ENCODE results near the gene C6orf118. TPM values are rescaled to one million over a fixed set of nuclear protein-coding genes. Genes with fewer than 3 reads are reported as not detected.

The C6orf118 gene
- total RNA-seq, 2 experiments from 2014 or later = not detected

GRCh38 chr6:165298402-165298801 lies 11.0 kb downstream of the C6orf118 start:
- Mint-ChIP-seq H3K27ac (no peak overlapping the region), H3K36me3 (ENCODE audit: low read depth) (no peaks in the 10 kb centered on the region)
- intact Hi-C loops (cut with DNase I, micrococcal nuclease) = no loop called here

DNA sequence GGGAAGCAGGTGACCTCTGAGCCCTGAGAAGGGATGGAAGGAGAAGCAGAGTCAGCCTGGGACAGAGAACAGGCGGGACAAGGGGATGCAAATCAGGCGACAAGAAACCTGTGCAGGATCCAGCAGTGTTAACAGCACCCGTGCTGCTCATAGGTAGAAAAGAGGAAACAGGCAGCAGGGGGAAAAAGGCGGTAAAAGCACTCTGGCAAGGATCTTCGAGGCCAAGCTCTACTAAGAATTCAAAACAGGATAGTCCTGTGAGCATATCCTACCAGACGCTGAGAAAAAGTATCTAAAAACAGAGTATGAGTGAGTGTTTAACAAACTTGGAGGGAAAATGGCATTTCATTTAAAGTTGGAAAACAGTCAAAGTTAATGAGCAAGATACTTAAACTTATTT lies 16.7 kb downstream of the C6orf118 start:
- H3K27ac Mint-ChIP-seq = no peak overlapping the region
- CTCF ChIA-PET = no interaction called here
- intact Hi-C loops (cut with DNase I, micrococcal nuclease) = no loop called here
- POLR2A ChIA-PET = no interaction called here
- no peak overlapping the region for H3K4me3 Mint-ChIP-seq
- H3K36me3 Mint-ChIP-seq (ENCODE audit: low read depth) = no peaks in the 10 kb centered on the region
- DNase-seq = no peak
- no peaks in the 10 kb centered on the region for H3K4me1 Mint-ChIP-seq
- peaks cover 6% of the 10 kb centered on the region for H3K9me3 Mint-ChIP-seq (ENCODE audit: low read depth)
- no peak for ATAC-seq
- H3K27me3 Mint-ChIP-seq = no peaks in the 10 kb centered on the region

More at GRCh38 chr6:165298402-165298801, 11.0 kb downstream of the C6orf118 start:
- Mint-ChIP-seq H3K4me1 (no peaks in the 10 kb centered on the region), H3K4me3 (no peak overlapping the region), H3K9me3 (ENCODE audit: low read depth) (peaks cover 6% of the 10 kb centered on the region), H3K27me3 (no peaks in the 10 kb centered on the region)
- ChIA-PET POLR2A (no interaction called here), CTCF (no interaction called here)
- DNase-seq (no peak), ATAC-seq (no peak)

DNA sequence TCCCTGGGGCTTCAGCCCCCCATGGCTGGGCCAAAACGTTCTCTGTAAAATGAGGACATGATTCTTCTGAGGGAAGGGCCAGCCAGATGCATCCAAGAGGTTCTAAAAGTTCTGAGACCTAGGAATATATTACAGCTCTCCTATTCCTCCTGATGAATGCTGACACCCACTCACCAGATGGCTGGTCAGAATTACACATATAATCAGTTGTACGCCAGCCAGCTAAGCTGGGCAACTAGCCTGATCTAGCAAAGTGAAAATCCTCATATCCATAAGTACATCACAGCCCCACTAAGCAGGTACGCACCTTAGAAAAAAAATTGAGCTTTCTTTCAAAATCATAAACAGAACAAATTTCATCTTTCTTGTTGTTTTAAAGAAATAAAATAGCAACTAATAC lies 34.8 kb downstream of the C6orf118 start:
- intact Hi-C loops (cut with DNase I, micrococcal nuclease) = no loop called here
- Mint-ChIP-seq H3K4me1 (no peaks in the 10 kb centered on the region), H3K27ac (no peak overlapping the region), H3K27me3 (no peaks in the 10 kb centered on the region), H3K36me3 (ENCODE audit: low read depth) (no peaks in the 10 kb centered on the region), H3K4me3 (no peak overlapping the region), H3K9me3 (ENCODE audit: low read depth) (peaks cover 6% of the 10 kb centered on the region)
- no peak for DNase-seq
- POLR2A ChIA-PET = no interaction called here
- ATAC-seq = no peak
- CTCF ChIA-PET = no interaction called here

GRCh38 chr6:165272585-165272984 lies 36.8 kb downstream of the C6orf118 start:
- Mint-ChIP-seq H3K9me3 (ENCODE audit: low read depth) (peaks cover 3% of the 10 kb centered on the region), H3K36me3 (ENCODE audit: low read depth) (no peaks in the 10 kb centered on the region), H3K4me3 (no peak overlapping the region), H3K27me3 (no peaks in the 10 kb centered on the region), H3K4me1 (no peaks in the 10 kb centered on the region), H3K27ac (no peak overlapping the region)
- no peak for ATAC-seq
- no peak for DNase-seq
- intact Hi-C loops (cut with DNase I, micrococcal nuclease) = no loop called here
- ChIA-PET POLR2A (no interaction called here), CTCF (no interaction called here)

GRCh38 chr6:165268987-165269386 lies 40.4 kb downstream of the C6orf118 start:
- ATAC-seq = no peak
- no peak overlapping the region for H3K27ac Mint-ChIP-seq
- POLR2A ChIA-PET = no interaction called here
- DNase-seq = no peak
- CTCF ChIA-PET = no interaction called here
- no peaks in the 10 kb centered on the region for H3K27me3 Mint-ChIP-seq
- H3K36me3 Mint-ChIP-seq (ENCODE audit: low read depth) = no peaks in the 10 kb centered on the region
- H3K9me3 Mint-ChIP-seq (ENCODE audit: low read depth) = peaks cover 5% of the 10 kb centered on the region
- H3K4me1 Mint-ChIP-seq = no peaks in the 10 kb centered on the region
- intact Hi-C loops (cut with DNase I, micrococcal nuclease) = no loop called here
- H3K4me3 Mint-ChIP-seq = no peak overlapping the region

GRCh38 chr6:165266621-165267020 lies 42.8 kb downstream of the C6orf118 start:
- Mint-ChIP-seq H3K27ac (no peak overlapping the region), H3K4me1 (no peaks in the 10 kb centered on the region), H3K36me3 (ENCODE audit: low read depth) (no peaks in the 10 kb centered on the region), H3K4me3 (no peak overlapping the region), H3K9me3 (ENCODE audit: low read depth) (peaks cover 11% of the 10 kb centered on the region), H3K27me3 (no peaks in the 10 kb centered on the region)
- DNase-seq (no peak), ATAC-seq (no peak)
- ChIA-PET POLR2A (no interaction called here), CTCF (no interaction called here)
- intact Hi-C loops (cut with DNase I, micrococcal nuclease) = no loop called here

- Mint-ChIP-seq H3K9me3 (ENCODE audit: low read depth) (peaks cover 13% of the 10 kb centered on the region), H3K4me1 (no peaks in the 10 kb centered on the region)
- CTCF ChIA-PET = no interaction called here
Observed at GRCh38 chr6:165266191-165266590, 43.2 kb downstream of the C6orf118 start.

GRCh38 chr6:165260462-165260861 lies 48.9 kb downstream of the C6orf118 start:
- intact Hi-C loops (cut with DNase I, micrococcal nuclease) = no loop called here
- ATAC-seq (no peak), DNase-seq (no peak)
- CTCF ChIA-PET = no interaction called here
- peaks cover 26% of the 10 kb centered on the region for H3K9me3 Mint-ChIP-seq (ENCODE audit: low read depth)
- H3K27me3 Mint-ChIP-seq = no peaks in the 10 kb centered on the region
- H3K4me1 Mint-ChIP-seq = no peaks in the 10 kb centered on the region
- POLR2A ChIA-PET = no interaction called here
- no peaks in the 10 kb centered on the region for H3K36me3 Mint-ChIP-seq (ENCODE audit: low read depth)
- no peak overlapping the region for H3K27ac Mint-ChIP-seq
- H3K4me3 Mint-ChIP-seq = no peak overlapping the region

More at GRCh38 chr6:165266191-165266590, 43.2 kb downstream of the C6orf118 start:
- H3K36me3 Mint-ChIP-seq (ENCODE audit: low read depth) = no peaks in the 10 kb centered on the region
- POLR2A ChIA-PET = no interaction called here
- DNase-seq (no peak), ATAC-seq (no peak)
- no peaks in the 10 kb centered on the region for H3K27me3 Mint-ChIP-seq
- no peak overlapping the region for H3K27ac Mint-ChIP-seq
- intact Hi-C loops (cut with DNase I, micrococcal nuclease) = no loop called here
- H3K4me3 Mint-ChIP-seq = no peak overlapping the region

GRCh38 chr6:165249808-165250207 lies 59.6 kb downstream of the C6orf118 start:
- H3K4me3 Mint-ChIP-seq = no peak overlapping the region
- ChIA-PET POLR2A (no interaction called here), CTCF (no interaction called here)
- H3K36me3 Mint-ChIP-seq (ENCODE audit: low read depth) = no peaks in the 10 kb centered on the region
- no peak for ATAC-seq
- no peak for DNase-seq
- no peak overlapping the region for H3K27ac Mint-ChIP-seq
- no peaks in the 10 kb centered on the region for H3K27me3 Mint-ChIP-seq
- intact Hi-C loops (cut with DNase I, micrococcal nuclease) = no loop called here
- no peaks in the 10 kb centered on the region for H3K4me1 Mint-ChIP-seq
- H3K9me3 Mint-ChIP-seq (ENCODE audit: low read depth) = peaks cover 8% of the 10 kb centered on the region

DNA sequence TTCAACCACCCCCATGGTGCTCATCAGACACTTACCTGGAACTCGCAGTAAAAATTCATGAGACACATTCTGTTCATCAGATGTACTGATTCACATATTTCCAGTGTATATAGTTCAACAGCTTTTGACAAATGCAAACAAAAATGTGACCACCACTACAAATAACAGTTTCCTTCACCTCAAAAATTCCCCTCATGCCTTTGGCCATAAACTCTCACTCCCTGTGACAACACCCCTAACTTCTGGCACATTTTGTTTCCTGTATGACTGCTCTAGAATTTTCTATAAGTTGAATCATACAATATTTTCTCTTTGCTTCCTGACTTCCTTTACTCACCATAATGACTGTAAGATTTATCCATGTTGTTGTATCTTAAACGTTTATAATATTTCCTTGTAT lies 63.7 kb downstream of the C6orf118 start:
- intact Hi-C loops (cut with DNase I, micrococcal nuclease) = no loop called here
- POLR2A ChIA-PET = no interaction called here
- ATAC-seq (no peak), DNase-seq (no peak)
- Mint-ChIP-seq H3K9me3 (ENCODE audit: low read depth) (peaks cover 5% of the 10 kb centered on the region), H3K27me3 (no peaks in the 10 kb centered on the region), H3K4me3 (no peak overlapping the region), H3K4me1 (no peaks in the 10 kb centered on the region), H3K36me3 (ENCODE audit: low read depth) (no peaks in the 10 kb centered on the region), H3K27ac (no peak overlapping the region)
- CTCF ChIA-PET = no interaction called here

- DNase-seq = no peak
- ChIA-PET CTCF (no interaction called here), POLR2A (no interaction called here)
- H3K27me3 Mint-ChIP-seq = no peaks in the 10 kb centered on the region
- no peak overlapping the region for H3K4me3 Mint-ChIP-seq
- peaks cover 5% of the 10 kb centered on the region for H3K9me3 Mint-ChIP-seq (ENCODE audit: low read depth)
- H3K36me3 Mint-ChIP-seq (ENCODE audit: low read depth) = no peaks in the 10 kb centered on the region
- no peaks in the 10 kb centered on the region for H3K4me1 Mint-ChIP-seq
- ATAC-seq = no peak
- no peak overlapping the region for H3K27ac Mint-ChIP-seq
- intact Hi-C loops (cut with DNase I, micrococcal nuclease) = no loop called here
Observed at GRCh38 chr6:165245287-165245686, 64.1 kb downstream of the C6orf118 start.

GRCh38 chr6:165244524-165245247 lies 64.7 kb downstream of the C6orf118 start:
- Mint-ChIP-seq H3K4me1 (no peaks in the 10 kb centered on the region), H3K4me3 (no peak overlapping the region), H3K27ac (no peak overlapping the region), H3K9me3 (ENCODE audit: low read depth) (peaks cover 5% of the 10 kb centered on the region), H3K27me3 (no peaks in the 10 kb centered on the region), H3K36me3 (ENCODE audit: low read depth) (no peaks in the 10 kb centered on the region)
- intact Hi-C loops (cut with DNase I, micrococcal nuclease) = no loop called here
- CTCF ChIA-PET = no interaction called here
- POLR2A ChIA-PET = no interaction called here
- no peak for ATAC-seq
- DNase-seq = no peak

DNA sequence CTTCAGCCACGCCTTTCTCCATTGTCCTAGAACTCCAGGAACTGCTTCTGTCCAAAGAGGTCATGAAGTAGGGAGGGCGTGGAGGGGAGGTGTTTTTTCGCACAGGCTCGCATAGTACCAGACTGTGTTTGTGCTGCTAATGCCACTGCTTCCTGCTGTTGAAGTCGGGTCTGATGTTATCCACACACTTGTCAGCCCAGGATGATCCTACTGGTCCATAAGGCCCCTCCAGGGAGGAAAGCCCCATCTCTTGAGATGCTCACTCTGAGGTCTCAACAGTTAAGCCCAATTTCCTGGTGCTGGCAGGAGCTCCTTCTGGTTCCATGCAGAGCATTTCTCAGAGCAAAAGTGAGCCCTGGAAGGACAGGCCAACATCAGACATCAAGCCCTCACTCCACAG lies 65.6 kb downstream of the C6orf118 start:
- intact Hi-C loops (cut with DNase I, micrococcal nuclease) = no loop called here
- H3K36me3 Mint-ChIP-seq (ENCODE audit: low read depth) = no peaks in the 10 kb centered on the region
- no peaks in the 10 kb centered on the region for H3K4me1 Mint-ChIP-seq
- no peak overlapping the region for H3K4me3 Mint-ChIP-seq
- ChIA-PET POLR2A (no interaction called here), CTCF (no interaction called here)
- no peaks in the 10 kb centered on the region for H3K27me3 Mint-ChIP-seq
- DNase-seq (no peak), ATAC-seq (no peak)
- H3K27ac Mint-ChIP-seq = no peak overlapping the region
- H3K9me3 Mint-ChIP-seq (ENCODE audit: low read depth) = peaks cover 2% of the 10 kb centered on the region

All from activated CD4-positive, alpha-beta T cell treated with anti-CD3 and anti-CD28 coated beads for 36 hours (primary cell).